HEK293 (cell line): Measurements from ENCODE around the gene GRIN2A.

Experiments
- KLF1 ChIP-seq: fragments of 450-650 bp; formaldehyde crosslinking; IDR thresholded peaks from 2 replicates; pipeline ENCODE4 v1.5.1; 2016; ENCODE audit warnings: missing biosample characterization, missing genetic modification characterization
- TF ChIP-seq, protein P1 (sequence below): fragments of 450-650 bp; formaldehyde crosslinking; IDR thresholded peaks from 2 replicates; pipeline ENCODE4 v1.5.1; 2016; ENCODE audit warnings: missing biosample characterization, missing genetic modification characterization

DNA sequence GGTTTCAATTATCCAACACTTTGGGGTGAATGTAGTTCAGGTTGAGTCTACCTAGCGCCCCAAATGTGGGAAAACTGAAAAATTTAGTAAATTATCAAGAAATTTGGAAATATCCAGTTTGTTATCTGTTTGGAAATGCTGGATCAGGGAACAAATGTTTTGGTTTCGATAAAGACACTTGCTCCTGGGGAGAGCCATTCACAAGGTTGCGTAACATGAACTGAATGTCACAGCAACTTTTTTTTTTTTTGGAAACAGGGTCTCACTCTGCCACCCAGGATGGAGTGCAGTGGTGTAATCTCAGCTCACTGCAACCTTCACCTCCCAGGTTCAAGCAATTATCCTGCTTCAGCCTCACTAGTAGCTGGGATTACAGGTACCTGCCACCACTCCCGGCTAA lies 286.4 kb downstream of the GRIN2A start:
- TF ChIP-seq, protein P1, sequence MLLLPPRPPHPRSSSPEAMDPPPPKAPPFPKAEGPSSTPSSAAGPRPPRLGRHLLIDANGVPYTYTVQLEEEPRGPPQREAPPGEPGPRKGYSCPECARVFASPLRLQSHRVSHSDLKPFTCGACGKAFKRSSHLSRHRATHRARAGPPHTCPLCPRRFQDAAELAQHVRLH (tag by site-specific recombination): no peak
- no peak for TF ChIP-seq KLF1
